Astrocyte (in vitro differentiated cells and primary cell): Measurements from ENCODE around the gene CDK8.

Experiments
- CTCF ChIP-seq: IDR thresholded peaks from 2 replicates; pipeline ENCODE4 v1.5.1; 2011; ENCODE audit warnings: low read depth, mild to moderate bottlenecking, inconsistent platforms, low read length, moderate library complexity; ENCODE audit not compliant: insufficient read depth
- EZH2 ChIP-seq: IDR thresholded peaks from 2 replicates; pipeline ENCODE4 v1.6.1; 2012; ENCODE audit warnings: mild to moderate bottlenecking, low read length, inconsistent platforms; ENCODE audit not compliant: insufficient read depth

- TF ChIP-seq CTCF (no peak), EZH2 (no peak)
Observed at GRCh38 chr13:26280295-26280694, 26.4 kb downstream of the CDK8 start.
